Putamen (tissue), 1 donor: ENCODE data around the gene OBP2A.

ENCODE experiments used
- DNase-seq: peaks from one replicate; pipeline ENCODE4 v3.0.0-alpha.2; 2016; ENCODE audit warnings: low spot score

OBP2A gene

DNA sequence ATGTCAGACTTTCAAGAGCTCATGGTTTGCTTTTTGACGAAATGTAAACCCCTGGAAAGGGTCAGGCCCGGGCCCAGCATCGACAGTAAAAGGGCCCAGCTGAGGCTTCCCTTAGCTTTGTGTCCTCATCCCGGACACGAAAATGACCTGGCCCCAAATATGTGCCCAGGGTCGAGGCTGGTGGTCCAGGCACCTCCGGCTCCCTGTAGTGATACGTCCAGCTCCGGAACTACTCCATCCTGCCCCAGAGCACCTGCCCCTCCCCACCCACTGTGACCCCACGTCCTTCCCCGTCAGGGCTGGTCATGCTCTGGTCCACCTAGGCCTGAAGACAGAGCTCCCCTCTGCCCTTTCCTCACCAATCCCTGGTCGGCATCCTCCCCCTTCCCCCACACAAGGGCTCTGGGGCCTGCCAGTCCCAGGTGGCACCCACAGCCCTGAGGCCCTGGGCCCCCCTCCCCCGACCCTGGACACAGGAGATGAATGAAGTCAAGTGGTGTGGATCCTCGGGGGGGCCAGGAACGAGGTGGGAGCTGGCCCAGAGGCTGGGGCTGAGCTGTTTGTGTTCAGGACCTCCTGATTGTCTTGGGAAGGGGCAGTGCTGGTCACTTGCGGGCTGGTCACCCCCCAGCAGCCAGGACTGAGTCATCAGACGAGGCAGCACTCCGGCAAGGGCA, 6.2 kb downstream of the OBP2A start:
- DNase-seq: no peak

DNA sequence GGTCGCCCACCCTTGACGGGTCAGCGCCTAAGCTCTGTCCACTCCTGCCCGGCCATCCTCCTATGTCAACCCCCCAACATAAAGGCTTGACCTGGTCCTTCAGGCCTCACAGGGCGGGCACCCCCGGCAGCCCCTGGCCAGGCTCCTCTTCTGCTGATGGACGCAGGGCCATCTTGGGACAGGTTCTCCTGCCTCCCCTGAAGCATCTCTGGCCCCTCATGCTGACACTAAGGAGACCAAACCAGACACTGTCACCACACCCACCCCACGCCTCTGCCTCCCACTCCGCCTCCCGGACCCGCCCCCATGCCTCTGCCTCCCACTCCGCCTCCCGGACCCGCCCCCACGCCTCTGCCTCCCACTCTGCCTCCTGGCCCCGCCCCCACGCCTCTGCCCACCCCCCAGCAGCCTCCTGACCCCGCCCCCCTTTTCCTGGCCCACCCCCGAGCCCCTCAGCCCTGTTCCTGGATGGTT, 6.8 kb downstream of the OBP2A start:
- no peak for DNase-seq

DNA sequence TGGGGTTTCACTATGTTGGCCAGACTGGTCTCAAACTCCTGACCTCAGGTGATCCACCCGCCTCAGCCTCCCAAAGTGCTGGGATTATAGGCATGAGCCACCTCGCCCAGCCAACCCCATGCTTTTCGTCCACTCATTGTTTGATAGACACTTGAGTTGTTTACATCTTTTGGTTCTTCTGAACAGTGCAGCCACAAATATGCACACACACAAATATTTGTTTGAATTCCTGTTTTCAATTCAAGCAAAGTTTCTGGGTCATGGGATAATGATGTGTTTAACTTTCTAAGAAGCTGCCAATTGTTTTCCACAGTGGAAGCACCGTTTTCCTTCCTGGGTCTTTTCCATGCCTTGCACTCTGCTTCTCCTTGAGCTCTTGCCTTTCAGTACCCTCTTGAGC, 8.8 kb downstream of the OBP2A start:
- DNase-seq: no peak

DNA sequence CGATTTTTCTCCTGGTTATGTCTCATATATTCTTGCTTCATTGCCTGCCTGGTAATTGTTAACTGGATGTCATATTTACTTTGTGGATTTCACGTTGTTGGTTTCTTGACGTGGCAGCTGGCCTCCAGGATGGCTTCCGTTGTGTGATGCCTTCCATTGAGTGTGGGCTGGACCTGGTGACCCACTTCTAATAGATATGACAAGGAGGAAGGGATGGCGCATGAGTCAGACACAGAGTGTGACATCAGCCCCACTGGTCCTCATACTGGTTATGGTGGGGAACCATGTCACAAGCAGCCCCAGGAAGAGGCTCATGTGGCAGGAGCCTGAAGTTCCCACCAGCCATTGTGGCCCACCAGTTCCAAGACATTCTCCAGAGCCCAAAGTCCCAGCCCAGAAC, 9.3 kb downstream of the OBP2A start:
- no peak for DNase-seq

DNA sequence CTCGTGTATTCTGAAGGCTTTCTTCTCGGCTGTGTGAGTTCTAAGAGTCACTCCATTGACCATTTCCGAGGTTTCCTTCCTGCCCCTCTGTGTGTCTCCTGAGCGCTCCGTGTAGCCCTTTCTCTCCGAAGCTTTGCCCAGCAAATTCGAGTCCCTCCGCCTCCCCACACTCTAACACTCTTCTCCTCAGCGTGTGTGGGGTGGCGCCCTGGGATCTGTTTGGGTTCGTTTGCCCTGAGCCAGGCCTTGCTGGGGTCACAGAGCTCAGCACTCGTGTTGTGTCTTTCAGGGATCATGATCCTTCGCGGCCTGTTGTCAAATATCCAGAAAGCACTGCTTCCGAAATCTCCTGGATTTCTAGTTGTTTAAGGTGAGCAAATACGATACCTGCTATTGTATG, 10.0 kb downstream of the OBP2A start:
- DNase-seq: no peak

DNA sequence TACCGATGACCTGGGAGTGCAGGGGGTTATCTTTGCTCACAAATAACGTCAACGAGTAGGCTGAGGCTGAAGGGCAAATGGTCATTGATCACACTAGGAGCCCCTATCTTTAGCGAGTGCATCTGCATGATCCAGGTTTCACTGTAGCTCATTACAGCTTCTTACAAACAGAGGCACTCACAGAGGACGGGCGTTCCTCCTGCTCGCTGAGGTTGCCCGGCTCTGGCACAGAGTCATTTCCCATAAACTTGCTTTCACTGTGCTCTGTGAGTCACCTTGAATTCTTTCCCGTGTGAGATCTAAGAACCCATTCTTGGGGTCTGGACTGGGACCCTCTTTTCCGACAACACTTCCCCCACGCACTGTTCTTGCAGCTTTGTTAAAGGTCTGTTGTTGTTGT, 13.7 kb downstream of the OBP2A start:
- DNase-seq: no peak

DNA sequence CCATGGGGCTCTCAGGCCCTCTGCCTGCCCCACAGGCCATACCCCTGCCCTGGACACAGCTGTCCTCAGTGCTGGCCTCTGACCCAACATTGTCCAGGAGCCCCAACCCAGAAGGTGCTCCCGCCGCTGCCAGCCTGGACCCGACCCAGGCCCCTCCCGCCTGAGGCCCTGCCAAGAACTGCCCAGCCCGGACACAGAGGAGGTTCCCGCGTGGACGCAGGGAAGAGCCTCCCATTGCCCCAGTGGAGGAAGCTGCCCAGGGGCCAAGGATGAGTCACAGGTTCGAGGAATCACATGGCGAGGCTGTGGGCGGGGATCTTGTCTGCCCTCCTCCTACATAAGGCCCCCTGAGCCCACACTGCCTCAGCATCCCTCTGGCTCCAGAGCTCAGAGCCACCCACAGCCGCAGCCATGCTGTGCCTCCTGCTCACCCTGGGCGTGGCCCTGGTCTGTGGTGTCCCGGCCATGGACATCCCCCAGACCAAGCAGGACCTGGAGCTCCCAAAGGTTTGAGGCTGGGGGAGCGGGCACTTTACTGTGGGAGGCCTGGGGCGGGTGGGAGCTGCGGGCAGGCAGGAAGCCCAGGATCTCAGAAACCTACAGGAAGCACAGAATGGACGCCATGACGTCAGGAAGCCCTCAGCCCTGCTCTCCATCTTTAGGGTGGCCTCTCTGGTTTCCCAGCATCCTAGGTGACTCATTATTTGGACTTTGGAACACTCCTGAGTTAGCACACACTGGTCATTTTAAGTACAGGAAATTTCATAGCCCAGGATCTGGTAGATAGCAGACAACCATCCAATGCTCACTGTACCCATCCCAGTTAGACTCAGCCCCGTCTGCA, 15.7 kb downstream of the OBP2A start, which contains the start of gene PAEP:
Gene PAEP, plus strand, starts transcription at position 366 of the 844 bp plus-strand sequence.
- no peak for DNase-seq

DNA sequence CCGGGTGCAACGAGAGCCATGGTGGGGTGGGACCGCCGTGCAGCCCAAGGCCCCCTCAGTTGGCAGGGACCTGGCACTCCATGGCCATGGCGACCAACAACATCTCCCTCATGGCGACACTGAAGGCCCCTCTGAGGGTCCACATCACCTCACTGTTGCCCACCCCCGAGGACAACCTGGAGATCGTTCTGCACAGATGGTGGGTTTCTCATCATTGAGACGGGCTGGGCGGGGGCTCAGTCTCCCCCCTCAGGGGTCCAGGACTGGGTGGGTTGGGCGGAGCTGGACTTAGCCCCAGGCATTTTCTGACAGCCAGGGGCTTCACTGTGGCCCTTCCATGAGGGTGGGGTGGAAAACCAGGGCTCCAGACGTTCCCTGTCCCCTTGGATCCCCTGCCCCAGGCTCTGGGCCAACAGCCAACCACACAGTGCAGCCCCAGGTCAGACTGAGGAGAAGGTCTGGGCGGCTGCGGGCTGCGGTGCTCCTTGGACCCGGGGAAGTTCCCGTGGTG, 16.4 kb downstream of the OBP2A start:
- DNase-seq: no peak

DNA sequence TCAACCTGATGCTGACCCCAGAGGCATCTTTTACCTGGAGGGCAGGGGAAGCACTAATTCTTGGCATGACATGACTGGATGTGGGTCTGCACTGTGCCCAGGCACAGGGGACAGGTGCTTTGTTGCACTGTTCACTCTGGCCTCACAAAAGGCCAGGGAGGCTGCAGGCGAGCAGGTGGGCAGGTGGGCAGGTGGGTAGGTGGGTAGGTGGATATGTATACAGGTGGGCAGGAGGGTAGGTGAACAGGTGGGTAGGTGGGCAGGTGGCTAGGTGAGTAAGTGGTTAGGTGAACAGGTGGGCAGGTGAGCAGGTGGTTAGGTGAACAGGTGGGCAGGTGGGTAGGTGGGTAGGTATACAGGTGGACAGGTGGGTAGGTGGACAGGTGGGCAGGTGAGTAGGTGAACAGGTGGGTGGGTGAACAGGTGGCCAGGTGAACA, 17.1 kb downstream of the OBP2A start:
- no peak for DNase-seq

DNA sequence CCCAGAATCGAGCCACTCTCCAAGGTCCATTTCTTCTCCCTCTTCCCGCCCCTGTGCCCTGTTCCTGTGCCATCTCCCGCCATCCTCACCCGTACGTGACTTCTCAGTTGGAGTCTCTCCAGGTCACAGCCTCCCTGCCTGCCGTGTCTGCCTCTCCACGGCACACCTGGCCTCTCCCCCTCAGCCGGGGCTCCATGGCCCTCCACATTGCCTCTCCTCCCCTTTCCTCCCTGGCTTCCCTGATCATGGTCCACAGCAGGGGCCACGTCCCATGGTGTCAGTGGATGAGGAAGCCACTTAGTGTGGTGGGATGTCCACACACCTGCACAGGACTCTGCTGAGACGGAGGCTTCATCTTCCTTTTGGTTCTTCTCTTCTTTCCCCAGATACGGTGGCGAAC, 17.9 kb downstream of the OBP2A start:
- DNase-seq: no peak

DNA sequence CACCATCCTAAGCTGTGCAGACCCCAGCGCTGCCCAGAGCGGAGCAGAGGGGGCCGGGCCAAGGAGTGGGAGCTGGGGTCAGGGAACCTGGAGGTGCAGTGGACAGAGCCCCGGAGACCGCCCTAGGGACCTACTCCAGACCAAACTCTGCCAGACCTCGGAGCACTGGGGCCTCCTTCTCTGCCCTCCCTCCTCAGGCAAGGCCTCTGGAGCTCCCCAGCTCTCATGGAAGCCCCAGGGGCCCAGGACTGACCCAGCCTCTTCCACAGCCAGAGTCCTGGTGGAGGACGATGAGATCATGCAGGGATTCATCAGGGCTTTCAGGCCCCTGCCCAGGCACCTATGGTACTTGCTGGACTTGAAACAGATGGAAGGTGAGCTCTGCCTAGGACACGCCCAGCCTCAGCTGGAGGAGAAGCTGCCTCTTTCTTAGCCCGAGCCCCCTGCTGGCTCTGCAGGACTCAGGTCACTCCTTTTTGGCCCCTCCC, 19.3 kb downstream of the OBP2A start:
- DNase-seq: no peak

DNA sequence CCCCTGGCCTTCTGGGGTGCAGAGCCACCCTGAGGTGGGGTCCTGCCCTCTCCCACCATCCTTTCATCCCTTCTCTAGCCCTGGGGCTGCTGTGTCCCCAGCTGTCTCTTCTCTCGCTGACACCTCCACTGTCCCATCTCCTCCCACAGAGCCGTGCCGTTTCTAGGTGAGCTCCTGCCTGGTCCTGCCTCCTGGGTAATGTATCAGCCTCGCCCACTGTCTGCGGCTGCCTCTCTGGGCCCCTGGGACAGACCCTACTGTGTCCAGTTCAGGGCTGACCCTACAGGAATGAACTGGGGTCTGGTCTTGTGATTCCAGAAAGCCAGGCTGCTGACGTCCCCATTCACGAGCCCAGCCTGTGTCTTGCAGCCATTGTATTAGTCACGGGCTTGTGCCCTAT, 19.7 kb downstream of the OBP2A start:
- DNase-seq: no peak

DNA sequence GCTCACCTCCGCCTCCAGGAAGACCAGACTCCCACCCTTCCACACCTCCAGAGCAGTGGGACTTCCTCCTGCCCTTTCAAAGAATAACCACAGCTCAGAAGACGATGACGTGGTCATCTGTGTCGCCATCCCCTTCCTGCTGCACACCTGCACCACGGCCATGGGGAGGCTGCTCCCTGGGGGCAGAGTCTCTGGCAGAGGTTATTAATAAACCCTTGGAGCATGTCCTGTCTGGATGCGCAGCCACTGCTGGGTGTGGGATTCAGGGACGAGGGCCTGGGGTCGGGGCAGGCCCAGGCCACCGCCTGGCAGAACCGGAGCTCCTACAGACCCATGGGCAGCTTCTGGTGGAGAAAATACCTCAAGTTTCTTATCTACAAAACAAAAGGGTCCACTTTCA, 20.6 kb downstream of the OBP2A start:
- no peak for DNase-seq

DNA sequence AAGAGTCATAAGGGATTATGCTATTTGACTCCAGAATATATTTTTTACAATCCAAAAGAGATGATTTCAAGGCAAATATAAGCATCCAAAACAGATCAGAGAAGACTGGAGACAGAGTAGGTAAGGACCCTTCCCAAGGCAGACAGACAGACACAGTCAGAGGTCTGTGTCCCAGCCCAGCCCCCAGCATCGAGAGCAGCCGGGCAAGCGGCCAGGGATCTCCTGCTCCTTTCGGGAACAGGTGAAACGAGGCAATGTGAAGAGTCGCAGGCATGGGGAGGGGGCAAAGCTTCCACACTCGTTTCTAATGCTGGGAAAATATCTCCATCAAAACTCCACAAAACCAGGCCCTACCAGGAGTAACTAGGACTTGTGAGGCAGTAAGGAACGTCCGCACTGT, 21.4 kb downstream of the OBP2A start:
- no peak for DNase-seq

DNA sequence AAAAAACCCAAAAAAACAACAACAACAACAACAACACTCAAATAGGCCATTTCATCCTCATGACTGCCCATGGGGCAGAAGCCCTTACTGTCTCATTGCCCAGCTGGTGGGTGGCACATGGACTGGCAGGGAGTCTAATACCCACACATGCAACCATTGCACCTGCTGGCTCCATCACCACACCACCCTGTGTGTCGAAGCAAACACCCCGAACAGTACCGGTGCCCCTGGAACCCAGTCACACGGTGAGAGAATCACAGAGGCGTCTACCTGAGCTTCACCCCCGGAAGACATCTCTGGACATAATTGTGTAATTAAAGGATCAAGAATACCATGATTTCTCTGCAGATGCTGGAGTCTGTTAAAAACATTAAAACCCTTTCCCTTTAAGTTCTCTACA, 22.1 kb downstream of the OBP2A start:
- no peak for DNase-seq

DNA sequence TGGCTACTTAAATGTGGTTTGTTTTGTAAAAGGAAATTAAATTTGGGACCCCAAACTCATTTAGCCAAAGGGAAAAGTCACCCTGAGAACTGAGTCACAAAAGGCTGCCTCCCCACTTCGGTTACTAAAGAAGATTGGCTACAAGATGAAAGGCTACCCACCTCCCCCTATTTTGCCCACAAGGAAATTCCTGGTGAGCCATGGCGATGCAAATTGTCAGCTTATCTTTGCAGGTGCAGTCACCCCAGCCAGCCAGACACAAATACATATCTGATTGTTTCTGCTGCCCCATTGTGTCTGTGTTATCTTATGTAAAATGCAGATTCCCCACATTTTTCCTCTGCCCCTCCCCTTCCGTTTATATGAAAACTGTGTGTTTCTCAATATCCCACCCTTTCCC, 24.5 kb downstream of the OBP2A start:
- no peak for DNase-seq

DNA sequence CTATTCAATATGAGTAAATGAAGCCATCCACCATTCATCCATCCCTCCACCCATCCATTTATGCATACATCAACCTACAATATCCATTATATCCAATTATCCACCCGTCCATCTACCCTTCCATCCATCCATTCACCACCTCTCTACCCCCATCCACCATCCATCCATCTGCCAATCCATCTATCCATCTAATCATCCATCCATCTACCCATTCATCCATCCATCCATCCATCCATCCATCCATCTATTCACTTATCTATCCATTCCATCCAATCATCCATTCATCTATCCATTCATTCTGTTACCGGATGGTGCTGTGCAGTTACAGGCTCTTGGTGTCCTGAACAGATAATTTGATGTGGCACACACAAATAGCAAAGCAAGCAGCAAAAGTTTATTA, 26.3 kb downstream of the OBP2A start:
- no peak for DNase-seq

DNA sequence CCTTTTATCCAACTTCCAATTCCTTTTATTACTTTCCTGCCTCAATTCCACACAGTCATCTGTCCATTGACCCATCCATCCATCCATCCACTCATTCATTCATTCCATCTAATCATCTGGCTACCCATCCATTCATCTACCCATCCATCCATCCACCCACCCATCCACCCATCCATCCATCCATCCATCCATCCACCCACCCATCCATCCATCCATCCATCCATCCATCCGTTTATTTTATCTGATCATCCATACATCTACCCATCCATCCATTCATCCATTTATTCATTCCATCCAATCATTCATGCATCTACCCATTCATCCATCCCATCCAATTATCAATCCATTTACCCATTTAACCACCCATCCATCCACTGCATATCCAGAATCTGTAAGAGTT, 27.2 kb downstream of the OBP2A start:
- DNase-seq: no peak

DNA sequence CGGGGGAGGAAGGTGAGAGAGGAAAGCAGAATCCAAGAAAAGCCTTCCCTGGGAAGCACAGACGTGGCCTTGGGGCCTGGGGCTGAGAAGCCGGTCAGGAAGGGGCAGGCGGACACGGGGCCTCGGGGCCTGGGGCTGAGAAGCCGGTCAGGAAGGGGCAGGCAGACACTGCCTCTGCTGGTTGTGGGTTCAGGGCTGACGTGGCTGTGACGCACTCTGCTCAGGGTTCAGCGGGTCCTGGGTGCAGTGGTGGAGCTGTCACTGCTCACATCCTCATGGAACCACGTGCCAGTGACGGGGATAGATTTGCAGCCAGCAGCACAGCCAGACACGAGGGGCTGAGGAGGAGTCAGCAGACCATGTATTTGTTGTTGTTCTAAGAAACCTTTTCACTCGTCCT, 28.4 kb downstream of the OBP2A start:
- DNase-seq: no peak

DNA sequence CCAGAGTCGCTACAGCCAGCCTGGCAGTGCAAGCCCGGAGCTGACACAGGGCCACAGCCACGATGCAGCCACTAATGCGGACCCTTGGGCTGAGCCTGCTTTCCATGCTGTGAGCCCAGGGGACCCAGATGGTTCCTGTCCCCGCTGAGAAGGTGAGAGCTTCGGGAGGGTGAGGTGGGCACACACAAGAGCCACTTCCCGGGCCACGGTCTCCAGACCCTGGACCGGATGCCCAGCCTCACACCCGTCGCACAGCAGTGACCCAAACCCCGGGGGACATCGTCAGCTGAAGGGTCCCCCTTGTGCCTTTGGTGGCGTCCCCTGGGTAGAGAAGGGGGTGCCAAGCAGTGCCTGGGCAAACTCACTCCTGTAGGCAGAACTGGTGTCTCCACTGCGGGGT, 29.0 kb downstream of the OBP2A start:
- no peak for DNase-seq

DNA sequence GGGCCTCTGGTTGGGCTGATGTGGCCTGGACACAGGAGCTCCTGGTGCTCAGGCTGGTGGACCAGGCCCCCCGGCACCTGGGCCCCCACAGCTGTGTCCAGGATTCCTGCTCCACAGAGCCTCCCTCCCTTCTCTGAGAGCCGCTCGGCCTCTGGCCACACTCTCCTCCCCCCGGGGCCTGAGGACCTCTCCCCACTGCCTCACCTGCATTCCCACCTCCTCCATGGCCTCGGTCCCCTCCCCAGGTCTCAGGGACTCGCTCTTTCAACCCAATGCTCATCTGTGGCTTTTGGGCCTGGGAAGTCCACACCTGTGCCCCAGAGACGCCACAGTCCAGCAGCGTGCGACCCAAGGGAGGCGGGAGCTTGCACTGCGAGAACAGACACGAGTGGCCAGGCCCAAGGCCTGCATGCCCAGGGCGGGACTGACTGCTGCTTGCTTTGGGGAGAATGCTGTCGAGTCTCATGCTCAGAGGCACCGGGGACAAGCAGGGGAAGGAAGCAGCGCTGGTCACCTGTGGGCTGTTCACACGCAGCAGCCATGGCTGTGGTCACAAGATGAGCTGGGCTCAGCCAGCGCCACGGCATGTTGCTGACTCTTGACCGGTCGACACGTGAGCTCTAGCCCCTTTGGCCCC, 30.2 kb downstream of the OBP2A start:
- DNase-seq: no peak

DNA sequence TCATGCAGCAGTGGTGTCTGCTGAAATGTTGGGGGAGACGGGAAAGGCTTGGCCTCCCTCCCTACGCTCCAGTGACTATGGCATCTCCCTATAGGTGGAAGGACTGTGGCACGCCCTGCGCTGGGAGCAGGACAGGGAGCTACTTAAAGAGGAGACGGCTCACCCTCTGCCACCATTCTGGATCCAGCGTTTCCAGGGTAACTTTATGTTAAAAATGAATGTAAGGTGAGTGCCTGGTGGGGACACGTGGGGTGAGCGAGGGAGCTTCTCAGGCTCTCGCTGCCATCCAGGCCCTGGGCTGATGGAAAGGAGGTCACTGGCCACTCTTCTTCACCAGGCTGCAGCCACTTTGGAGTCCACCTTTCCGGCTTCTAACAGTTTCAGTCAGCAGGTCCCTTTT, 31.3 kb downstream of the OBP2A start:
- DNase-seq: no peak

DNA sequence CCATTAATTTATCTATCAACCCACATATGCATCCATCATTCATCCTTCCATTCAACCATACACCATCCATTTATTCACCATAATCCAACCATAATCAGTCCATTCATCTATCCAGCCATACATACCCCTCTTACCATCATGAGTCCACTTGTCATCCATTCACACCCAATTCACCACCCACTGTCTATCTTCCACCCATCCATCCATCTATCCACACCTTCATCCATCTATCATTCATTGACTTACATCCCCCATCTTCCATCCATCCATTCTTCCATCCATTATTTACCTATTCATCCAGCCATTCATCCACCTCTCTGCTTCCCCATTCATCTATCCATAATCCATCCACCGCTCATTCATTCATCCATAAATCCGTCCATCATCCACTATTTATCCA, 33.4 kb downstream of the OBP2A start:
- DNase-seq: no peak
